IMR-90 (cell line): Measurements from ENCODE around the gene MPZL2. TPM values are rescaled to one million over a fixed set of nuclear protein-coding genes. Genes with fewer than 3 reads are reported as not detected.

Experiments used
- microRNA-seq, 2 experiments: library from miRNA; stranded (forward) in 1 of 2; unstranded in 1 of 2; fragments of 10-50 nt in 1 of 2; fragments of <30 nt in 1 of 2; gene quantifications in 1 of 2; microRNA quantifications in 1 of 2; one replicate each; pipeline versions ENCODE3 to v1.1.0; 2013 to 2020; ENCODE audit not compliant: insufficient read depth in 1 of 2, insufficient read length in 1 of 2, unreplicated experiment in 1 of 2
- polyA plus RNA-seq, 3 experiments: library from polyadenylated mRNA; depleted of rRNA; stranded (reverse); fragments of >200 nt; gene quantifications; 2 replicates each; pipeline ENCODE4 v1.2.3, GENCODE V29; 2012; ENCODE audit warnings: low replicate concordance in 1 of 3
- small RNA-seq, 5 experiments: library from RNA; depleted of rRNA; stranded (forward); fragments of <200 nt; gene quantifications; one replicate each; pipeline ENCODE3, GENCODE V24; 2012
- total RNA-seq: library from RNA; depleted of rRNA; stranded (reverse); fragments of >200 nt; gene quantifications from 2 replicates; pipeline ENCODE4 v1.2.3, GENCODE V29; 2012; rRNA removed

MPZL2 gene
- total and polyA plus RNA-seq, 2 of the 4 experiments (the other 2 are of a cell fraction) = not detected

Small RNA genes within 50 kb of the gene (microRNA-seq; reads per million reads assigned to microRNA genes)
- not detected for gene HSPE1P18 (ENCODE audit: insufficient read depth, insufficient read length)

Small RNA genes within 50 kb of the gene (small RNA-seq; reads per million reads assigned to genes)
- 0 reads per million in 5 experiments for gene HSPE1P18

Other genes starting within 250 kb of the MPZL2 start
- not detected in 2 replicates for gene TMPRSS4, start 187.2 kb downstream of the MPZL2 start, total RNA-seq
- not detected in 2 replicates for gene TMPRSS4, start 187.2 kb downstream of the MPZL2 start, polyA plus RNA-seq (2012; rRNA removed)
- gene SMIM35, start 177.3 kb downstream of the MPZL2 start, total RNA-seq = not detected in 2 replicates
- not detected in 2 replicates for gene SMIM35, start 177.3 kb downstream of the MPZL2 start, polyA plus RNA-seq (2012; rRNA removed)
- gene SCN4B, start 111.5 kb downstream of the MPZL2 start, total RNA-seq = under 0.01 and 0.18 TPM in 2 replicates
- 0.33 and 0.44 TPM in 2 replicates for gene SCN4B, start 111.5 kb downstream of the MPZL2 start, polyA plus RNA-seq (2012; rRNA removed)
- under 0.01 TPM in 2 replicates for gene SCN2B, start 87.7 kb downstream of the MPZL2 start, total RNA-seq
- gene SCN2B, start 87.7 kb downstream of the MPZL2 start, polyA plus RNA-seq (2012; rRNA removed) = 0.05 and 0.10 TPM in 2 replicates
- gene JAML, start 39.3 kb downstream of the MPZL2 start, total RNA-seq = not detected in 2 replicates
- gene JAML, start 39.3 kb downstream of the MPZL2 start, polyA plus RNA-seq (2012; rRNA removed) = not detected in 2 replicates
- 0.36 and 0.56 TPM in 2 replicates for gene MPZL3, start 11.9 kb downstream of the MPZL2 start, total RNA-seq
- 0.14 and 0.15 TPM in 2 replicates for gene MPZL3, start 11.9 kb downstream of the MPZL2 start, polyA plus RNA-seq (2012; rRNA removed)
- not detected in 2 replicates for gene CD3E, start 40.4 kb upstream of the MPZL2 start, total RNA-seq
- not detected in 2 replicates for gene CD3E, start 40.4 kb upstream of the MPZL2 start, polyA plus RNA-seq (2012; rRNA removed)
- gene CD3D, start 78.4 kb upstream of the MPZL2 start, total RNA-seq = not detected in 2 replicates
- gene CD3D, start 78.4 kb upstream of the MPZL2 start, polyA plus RNA-seq (2012; rRNA removed) = not detected in 2 replicates
- not detected in 2 replicates for gene CD3G, start 80.0 kb upstream of the MPZL2 start, total RNA-seq
- not detected in 2 replicates for gene CD3G, start 80.0 kb upstream of the MPZL2 start, polyA plus RNA-seq (2012; rRNA removed)
- gene UBE4A, start 95.3 kb upstream of the MPZL2 start, total RNA-seq = 69.7 and 71.1 TPM in 2 replicates
- gene UBE4A, start 95.3 kb upstream of the MPZL2 start, polyA plus RNA-seq (2012; rRNA removed) = 11.4 and 15.2 TPM in 2 replicates
- 71.1 and 219 TPM in 2 replicates for gene ATP5MG, start 137.3 kb upstream of the MPZL2 start, total RNA-seq
- 144 and 149 TPM in 2 replicates for gene ATP5MG, start 137.3 kb upstream of the MPZL2 start, polyA plus RNA-seq (2012; rRNA removed)
- gene KMT2A, start 172.2 kb upstream of the MPZL2 start, total RNA-seq = 19.7 and 21.1 TPM in 2 replicates
- 15.0 and 18.2 TPM in 2 replicates for gene KMT2A, start 172.2 kb upstream of the MPZL2 start, polyA plus RNA-seq (2012; rRNA removed)